Stimulated activated CD4-positive, alpha-beta T cell treated with anti-CD3 and anti-CD28 coated beads, Interleukin-12 subunit alpha, Interleukin-12 subunit beta, amount 100 ng/mL, for 24 hours (primary cell): ENCODE results near the gene IQGAP2.

Experiments used
- DNase-seq, 2 experiments: peaks; one replicate each; pipeline ENCODE4 v3.0.0-alpha.2; 2020; ENCODE audit warnings: low read depth in 2 of 2

IQGAP2 gene

DNA sequence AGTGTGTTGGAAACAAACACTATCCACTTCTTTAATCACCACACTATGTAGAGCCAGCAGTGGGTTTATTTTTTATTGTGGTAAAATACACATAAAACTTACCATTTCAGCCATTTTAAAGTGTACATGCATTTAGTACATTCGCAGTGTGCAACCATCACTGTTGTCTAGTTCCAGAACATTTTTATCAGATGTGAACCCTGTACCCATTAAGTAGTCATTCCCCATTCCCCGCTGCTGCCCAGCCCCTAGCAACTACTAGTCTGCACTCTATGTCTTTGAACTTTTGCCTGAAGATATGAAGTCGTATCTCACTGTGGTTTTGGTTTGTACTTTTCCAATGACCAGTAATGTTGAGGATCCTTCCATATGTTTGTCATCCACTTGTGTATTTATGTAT is 282.6 kb downstream of the IQGAP2 start:
- DNase-seq, result no peak

DNA sequence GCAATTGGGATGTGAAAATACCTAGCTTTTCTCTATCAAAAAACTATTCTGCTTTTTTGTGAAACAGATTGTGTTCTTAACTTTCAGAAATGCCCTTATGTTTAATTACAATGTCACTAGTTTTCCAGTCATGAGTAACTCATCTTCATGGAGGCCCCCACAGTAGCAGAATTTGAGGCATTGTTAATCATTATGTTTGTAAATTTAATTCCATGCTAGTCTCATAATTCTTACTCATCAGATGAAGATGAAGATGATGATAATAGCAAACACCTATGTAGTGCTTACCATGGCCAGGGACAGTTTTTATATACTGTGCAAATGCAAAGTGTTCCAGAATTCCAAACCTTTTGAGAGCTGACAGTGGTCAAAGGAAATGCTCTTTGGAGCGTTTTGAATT is 285.1 kb downstream of the IQGAP2 start:
- no peak for DNase-seq

DNA sequence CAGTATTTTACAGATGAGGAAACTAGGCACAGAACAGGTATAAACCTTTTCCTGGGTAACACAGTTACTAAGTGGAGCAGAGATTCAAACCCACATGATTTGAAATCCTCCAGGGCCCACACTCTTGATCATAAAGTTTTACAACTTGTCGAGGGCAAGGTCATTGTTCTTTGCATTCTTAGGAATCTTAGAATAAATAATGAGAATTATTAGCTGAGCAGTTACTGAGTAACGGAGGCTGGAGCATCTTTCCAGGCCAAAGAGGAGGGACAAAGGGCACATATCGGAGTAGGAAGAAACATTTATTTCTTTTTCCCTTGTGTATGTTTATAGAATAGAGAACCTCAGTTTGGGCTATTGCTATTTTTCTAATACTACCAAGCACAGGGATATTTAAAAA is 285.8 kb downstream of the IQGAP2 start:
- DNase-seq, result no peak

DNA sequence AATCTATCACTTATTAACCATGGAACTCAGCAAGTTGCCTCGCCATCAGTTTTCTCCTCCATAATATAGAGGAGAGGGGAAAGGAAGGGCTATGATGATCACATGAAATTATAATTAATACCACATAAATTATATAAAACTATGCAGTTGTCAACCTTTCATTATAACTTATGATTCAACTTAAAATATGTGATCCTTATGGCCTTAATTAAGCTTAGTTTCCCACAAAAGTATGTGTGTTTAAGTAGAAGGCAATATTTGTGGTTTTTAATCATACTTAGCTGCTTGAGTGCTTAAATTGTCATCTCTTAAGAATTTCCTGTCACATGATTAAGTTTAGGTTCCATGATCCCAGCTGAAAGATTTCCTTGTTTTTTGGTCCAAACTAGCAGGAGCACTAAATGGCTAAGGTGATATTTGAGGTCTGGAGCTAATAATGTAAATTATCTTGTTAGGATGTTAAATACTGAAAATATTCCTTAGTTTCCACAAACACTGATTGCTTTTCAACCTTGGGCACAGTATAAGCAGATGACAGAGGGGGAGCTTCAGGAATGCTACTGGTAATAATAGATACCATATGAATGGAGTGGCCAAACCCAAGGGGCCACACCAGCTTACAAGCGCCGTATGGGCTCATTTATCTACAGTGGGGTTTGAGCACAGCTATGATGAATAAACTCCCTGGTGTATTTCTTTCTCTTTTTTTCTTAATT is 286.4 kb downstream of the IQGAP2 start:
- no peak for DNase-seq

DNA sequence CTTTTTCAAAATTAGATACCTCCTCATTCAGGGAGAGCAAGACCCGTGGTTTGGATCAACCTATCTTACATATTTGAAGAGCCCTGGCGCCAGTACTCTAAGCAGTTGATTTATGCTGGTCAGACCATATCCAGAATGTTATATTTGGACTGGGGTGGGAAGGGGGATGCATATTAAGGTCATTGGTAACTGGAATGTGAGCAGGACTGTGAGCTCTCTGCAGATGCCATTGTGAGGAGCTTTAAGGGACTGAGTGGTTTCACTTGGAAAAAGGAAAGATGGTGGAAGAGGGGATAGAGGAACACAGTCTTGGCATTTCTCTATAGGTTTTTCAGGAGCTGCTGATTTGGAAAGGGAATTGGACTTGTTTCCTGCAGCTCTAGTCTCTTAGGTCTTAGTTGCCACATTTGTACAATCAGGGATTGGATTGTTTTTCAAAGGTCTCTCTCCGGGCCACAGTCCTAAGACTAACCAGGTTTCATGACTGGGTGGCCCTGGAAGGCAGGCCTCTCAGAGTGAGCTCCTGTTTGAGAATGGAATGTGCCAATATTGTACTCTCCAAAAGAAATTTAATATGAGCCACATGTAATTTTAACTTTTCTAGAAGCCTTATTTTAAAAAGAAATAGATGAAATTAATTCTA is 287.1 kb downstream of the IQGAP2 start:
- DNase-seq, result no peak

GRCh38 chr5:76690704-76691466 is 287.8 kb downstream of the IQGAP2 start:
- DNase-seq, result no peak

DNA sequence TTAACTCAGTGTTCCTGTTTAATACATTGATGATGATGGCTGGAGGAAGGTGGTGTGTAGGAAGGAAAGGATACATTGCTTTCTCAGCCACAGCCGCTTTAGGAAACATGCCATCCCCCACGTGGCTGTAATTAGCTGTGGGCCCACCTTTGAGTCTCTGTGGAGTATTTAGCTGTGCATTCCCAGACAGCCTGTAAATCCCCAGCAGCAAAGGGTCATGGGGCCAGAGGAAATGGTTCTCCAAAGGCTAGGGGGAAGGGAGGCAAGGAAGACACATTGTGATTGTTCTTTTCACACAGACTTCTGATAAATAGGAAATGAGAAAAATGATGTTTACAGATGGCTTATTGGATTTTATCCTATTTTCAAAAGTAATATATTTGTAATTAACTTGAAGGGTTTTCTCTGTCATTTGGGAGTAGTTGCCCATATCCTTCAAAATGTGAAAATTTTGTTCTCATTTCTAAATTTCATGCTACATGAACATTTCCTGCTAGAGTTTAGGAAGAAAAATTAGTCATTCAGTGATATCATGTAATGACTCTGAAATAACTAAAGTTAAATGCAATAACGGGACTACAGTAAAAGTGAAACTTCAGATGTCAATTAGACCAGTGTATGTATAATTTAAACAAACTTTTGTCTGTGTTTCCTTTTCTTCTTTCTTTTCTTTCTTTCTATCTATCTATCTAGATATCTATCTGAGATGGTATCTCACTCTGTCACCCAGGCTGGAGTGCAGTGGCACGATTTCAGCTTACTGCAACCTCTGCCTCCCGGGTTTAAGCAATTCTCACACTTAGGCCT is 288.6 kb downstream of the IQGAP2 start:
- no peak for DNase-seq

- no peak for DNase-seq
Measured at GRCh38 chr5:76692274-76692540, 289.1 kb downstream of the IQGAP2 start.

DNA sequence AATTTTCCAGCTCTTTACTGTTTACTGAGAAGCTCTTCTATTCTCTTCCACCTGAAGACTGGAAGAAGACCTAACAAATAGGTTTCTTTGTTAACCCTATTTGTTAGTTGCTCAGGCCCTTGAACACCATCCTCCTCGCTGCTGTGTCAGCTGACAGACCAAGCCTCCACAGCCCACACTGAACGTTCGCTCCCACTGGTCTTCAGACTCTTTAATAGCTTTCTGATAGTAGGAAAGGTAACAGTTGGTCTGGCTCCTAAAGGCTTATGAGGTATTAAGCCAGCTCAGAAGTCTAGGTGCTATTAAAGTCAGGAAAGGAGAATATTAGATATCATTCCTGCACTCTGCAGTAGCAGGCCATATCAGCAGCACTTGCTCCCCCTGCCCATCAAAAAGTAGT is 289.6 kb downstream of the IQGAP2 start:
- no peak for DNase-seq

GRCh38 chr5:76693141-76693540 is 290.1 kb downstream of the IQGAP2 start:
- DNase-seq, result no peak

- no peak for DNase-seq
Measured at GRCh38 chr5:76694317-76694716, 291.2 kb downstream of the IQGAP2 start.

GRCh38 chr5:76695346-76695745 is 292.3 kb downstream of the IQGAP2 start:
- DNase-seq, result no peak

DNA sequence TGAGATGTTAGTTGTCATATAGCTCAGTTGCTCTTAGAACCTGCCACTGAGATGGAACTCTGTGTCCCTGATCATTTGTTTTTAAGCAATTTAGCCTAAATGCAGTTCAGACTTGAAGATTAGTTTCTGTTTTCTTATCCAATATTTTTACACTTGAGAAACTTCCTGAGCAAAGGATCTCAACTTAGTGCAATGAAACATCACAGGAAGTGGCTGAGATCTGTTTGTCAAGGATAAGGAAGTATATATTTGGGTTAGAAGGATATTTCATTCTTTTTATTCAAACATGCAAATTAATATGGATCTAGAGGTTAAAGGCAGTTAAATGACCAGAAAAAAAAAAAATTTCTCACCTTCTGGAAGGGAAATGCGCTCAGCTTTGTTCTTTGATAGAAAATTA is 293.2 kb downstream of the IQGAP2 start:
- no peak for DNase-seq

DNA sequence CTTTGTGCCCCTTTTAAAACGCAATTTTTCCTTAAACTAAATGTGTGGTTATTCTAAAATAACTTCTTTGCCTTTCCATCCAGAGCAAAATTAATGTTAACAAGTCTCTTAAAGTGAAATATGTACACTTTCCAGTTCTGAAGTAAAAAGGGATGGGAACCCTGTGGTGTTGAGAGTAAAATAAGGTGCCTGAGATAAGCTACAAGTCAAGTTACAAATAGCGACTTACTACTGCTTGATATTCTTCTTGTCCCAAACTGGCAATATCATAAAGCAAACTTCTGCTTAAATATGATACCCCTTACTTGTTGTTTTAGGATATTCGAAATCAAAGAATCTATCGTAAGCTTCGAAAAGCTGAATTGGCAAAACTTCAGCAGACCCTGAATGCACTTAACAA is 294.6 kb downstream of the IQGAP2 start:
- DNase-seq, result no peak

DNA sequence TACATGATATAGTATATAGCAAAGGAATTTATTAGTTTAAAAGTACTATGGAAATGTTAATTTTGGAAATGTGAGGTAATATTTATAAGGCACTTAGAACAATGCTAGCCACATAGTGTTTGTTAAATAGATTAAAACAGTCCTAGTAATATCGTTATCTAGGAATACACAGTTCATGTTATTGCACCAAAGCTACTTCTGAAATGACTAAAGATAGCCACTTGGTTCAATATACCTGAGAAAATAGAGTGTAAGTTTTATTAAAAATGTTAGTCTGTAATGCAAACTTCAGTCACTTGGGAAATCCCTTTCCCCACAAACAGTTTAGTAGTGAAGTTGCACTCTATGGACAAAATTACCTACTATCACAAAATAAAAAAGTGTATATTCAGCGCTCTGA is 297.5 kb downstream of the IQGAP2 start:
- DNase-seq, result no peak

- DNase-seq, result no peak
Measured at GRCh38 chr5:76701298-76701697, 298.2 kb downstream of the IQGAP2 start.

GRCh38 chr5:76703707-76704106 is 300.6 kb downstream of the IQGAP2 start:
- DNase-seq, result no peak

DNA sequence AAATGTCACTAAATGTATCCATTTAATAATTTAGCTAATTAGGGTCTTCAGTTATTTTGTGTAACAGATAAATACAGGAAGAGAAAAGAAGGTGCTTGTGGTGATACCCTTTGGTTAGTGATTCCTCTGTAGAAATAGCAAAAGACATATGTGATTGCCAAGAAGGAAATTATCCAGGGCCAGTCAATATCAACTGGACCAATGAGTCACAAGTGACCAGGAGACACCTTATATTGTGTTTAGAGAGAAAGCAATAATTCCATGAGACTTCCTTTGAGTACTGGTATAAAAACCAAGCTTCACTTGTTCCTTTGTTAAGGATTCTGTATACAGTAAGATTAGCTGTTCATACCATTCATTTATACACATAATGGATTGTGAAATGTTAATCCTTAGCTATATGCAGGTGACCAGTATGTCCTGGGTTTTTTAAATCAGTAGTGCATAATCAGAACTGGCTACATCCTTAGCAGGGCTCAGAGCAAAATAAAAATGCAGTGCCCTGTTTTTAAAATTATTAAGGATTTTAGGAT is 301.1 kb downstream of the IQGAP2 start:
- DNase-seq, result no peak

DNA sequence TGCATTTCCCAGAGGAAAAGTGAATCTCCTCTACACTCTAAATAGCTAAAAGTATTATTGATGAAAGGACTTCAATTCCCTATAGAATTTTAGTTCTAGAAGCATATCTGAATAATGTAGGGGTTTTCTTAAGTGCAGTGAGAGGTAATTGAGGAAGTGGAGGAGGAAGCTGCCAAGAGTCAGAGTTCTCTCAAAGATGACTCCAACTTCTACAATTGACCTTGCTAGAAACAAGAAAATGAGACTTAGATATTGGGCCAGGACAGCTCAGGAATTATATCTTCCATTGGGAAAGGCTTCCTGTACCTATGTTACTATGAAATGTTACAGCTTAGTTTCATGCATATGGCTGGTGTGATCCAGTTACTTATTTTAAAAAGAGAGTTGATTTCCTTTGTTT is 302.5 kb downstream of the IQGAP2 start:
- DNase-seq, result no peak

DNA sequence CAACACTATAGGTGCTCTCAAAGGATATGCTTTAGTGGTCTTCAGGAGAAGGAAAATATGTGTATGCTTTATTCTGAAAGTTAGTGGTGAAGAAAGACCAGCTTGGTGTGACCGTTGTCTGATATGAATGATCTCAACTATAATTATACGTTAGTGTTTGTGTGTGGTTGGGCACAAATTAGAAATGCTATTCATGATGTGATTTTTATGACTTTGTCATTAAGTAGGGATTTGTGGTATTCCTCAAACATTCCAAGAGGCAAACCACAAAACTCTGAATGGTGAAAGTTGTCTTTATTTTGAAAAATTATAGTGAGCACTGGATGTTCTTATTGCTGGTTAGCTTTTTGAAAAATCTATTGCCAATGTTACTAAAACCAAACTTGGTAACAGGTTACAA is 306.7 kb downstream of the IQGAP2 start:
- no peak for DNase-seq

GRCh38 chr5:76710991-76711390 is 307.9 kb downstream of the IQGAP2 start:
- no peak for DNase-seq
